GM19193 (cell line): ENCODE results near the gene PTPRG.

ENCODE experiments used
- POLR2A ChIP-seq: IDR thresholded peaks from 4 replicates; pipeline ENCODE4 v1.6.1; 2011; ENCODE audit not compliant: insufficient read depth, insufficient read length; ENCODE audit errors: extremely low read depth

Gene PTPRG

GRCh38 chr3:61858054-61858453, 296.7 kb downstream of the PTPRG start:
- no peak for TF ChIP-seq POLR2A

GRCh38 chr3:61861410-61861809, 300.0 kb downstream of the PTPRG start:
- TF ChIP-seq POLR2A, result no peak

GRCh38 chr3:61862614-61863289, 301.4 kb downstream of the PTPRG start:
- no peak for TF ChIP-seq POLR2A

- TF ChIP-seq POLR2A, result no peak
These were observed 302.2 kb downstream of the PTPRG start for GRCh38 chr3:61863579-61863978.

- TF ChIP-seq POLR2A, result no peak
These were observed 303.5 kb downstream of the PTPRG start for GRCh38 chr3:61864886-61865285.

- TF ChIP-seq POLR2A, result no peak
These were observed 304.2 kb downstream of the PTPRG start for GRCh38 chr3:61865466-61866152.

GRCh38 chr3:61866153-61866542, 304.8 kb downstream of the PTPRG start:
- TF ChIP-seq POLR2A, result no peak

GRCh38 chr3:61866961-61867461, 305.6 kb downstream of the PTPRG start:
- no peak for TF ChIP-seq POLR2A

- TF ChIP-seq POLR2A, result no peak
These were observed 307.1 kb downstream of the PTPRG start for GRCh38 chr3:61868499-61868898.

- no peak for TF ChIP-seq POLR2A
These were observed 308.0 kb downstream of the PTPRG start for GRCh38 chr3:61869371-61869770.

GRCh38 chr3:61871644-61872043, 310.3 kb downstream of the PTPRG start:
- TF ChIP-seq POLR2A, result no peak

- TF ChIP-seq POLR2A, result no peak
These were observed 310.8 kb downstream of the PTPRG start for GRCh38 chr3:61872077-61872706.

- TF ChIP-seq POLR2A, result no peak
These were observed 313.9 kb downstream of the PTPRG start for GRCh38 chr3:61875046-61875844.

GRCh38 chr3:61875976-61876671, 314.8 kb downstream of the PTPRG start:
- no peak for TF ChIP-seq POLR2A

GRCh38 chr3:61876797-61877196, 315.4 kb downstream of the PTPRG start:
- TF ChIP-seq POLR2A, result no peak
